ENCODE results near the gene PANK1.
A peak's percentile ranks its signal among the peaks of the same experiment; 100 is the strongest.

Gene PANK1

DNA sequence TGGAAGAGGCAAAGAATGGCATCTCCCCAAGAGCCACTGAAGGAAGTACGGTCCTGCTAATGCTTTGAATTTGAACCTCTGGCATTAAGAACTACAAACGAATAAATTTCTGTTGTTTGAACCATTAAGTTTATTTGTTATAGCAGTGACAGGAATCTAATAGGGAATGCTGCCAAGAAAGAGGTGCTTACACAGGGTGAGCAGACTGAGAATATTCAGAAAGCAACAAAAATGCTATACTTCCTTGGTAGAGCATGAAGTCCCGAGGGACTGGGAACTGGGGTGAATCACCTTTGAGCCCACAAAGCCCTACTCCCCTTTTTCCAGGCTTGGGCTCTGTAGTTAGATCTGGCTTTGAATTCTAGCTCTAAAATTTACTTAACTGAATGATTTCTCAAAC is 45.0 kb downstream of the PANK1 start:
- no peak overlapping the region for H3K4me3 ChIP-seq (replicated peaks; ENCODE audit: low read depth, low read length)
- no peak for DNase-seq (ENCODE audit: extremely low read depth, low read depth)
- TF ChIP-seq, protein P1, sequence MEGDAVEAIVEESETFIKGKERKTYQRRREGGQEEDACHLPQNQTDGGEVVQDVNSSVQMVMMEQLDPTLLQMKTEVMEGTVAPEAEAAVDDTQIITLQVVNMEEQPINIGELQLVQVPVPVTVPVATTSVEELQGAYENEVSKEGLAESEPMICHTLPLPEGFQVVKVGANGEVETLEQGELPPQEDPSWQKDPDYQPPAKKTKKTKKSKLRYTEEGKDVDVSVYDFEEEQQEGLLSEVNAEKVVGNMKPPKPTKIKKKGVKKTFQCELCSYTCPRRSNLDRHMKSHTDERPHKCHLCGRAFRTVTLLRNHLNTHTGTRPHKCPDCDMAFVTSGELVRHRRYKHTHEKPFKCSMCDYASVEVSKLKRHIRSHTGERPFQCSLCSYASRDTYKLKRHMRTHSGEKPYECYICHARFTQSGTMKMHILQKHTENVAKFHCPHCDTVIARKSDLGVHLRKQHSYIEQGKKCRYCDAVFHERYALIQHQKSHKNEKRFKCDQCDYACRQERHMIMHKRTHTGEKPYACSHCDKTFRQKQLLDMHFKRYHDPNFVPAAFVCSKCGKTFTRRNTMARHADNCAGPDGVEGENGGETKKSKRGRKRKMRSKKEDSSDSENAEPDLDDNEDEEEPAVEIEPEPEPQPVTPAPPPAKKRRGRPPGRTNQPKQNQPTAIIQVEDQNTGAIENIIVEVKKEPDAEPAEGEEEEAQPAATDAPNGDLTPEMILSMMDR (IDR thresholded peaks at IDR 0.05; ENCODE audit: low read depth, low read length, missing control alignments) = no peak

DNA sequence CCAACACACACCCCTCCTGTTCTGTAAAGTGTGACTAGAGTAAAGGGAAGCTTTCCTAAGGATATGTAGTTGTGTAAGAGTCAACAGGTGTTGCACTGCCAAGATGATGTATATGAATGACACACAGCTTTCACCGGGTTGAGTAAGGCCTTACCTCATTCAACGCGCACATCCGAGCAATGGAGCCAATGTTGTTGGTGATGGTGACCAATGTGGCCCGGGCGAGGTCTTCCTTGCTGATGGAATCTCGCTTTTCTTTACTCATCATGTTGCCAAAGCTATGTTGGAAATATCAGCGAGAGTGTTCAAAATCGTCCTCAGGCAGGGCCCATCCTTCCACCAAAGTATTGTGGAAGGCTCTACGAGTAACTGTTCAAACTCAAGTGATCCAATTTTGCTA is 52.0 kb downstream of the PANK1 start:
- no peak for DNase-seq (ENCODE audit: extremely low read depth, low read depth)
- TF ChIP-seq, protein P1 (IDR thresholded peaks at IDR 0.05; ENCODE audit: low read depth, low read length, missing control alignments) = no peak
- H3K4me3 ChIP-seq (replicated peaks; ENCODE audit: low read depth, low read length) = no peak overlapping the region

DNA sequence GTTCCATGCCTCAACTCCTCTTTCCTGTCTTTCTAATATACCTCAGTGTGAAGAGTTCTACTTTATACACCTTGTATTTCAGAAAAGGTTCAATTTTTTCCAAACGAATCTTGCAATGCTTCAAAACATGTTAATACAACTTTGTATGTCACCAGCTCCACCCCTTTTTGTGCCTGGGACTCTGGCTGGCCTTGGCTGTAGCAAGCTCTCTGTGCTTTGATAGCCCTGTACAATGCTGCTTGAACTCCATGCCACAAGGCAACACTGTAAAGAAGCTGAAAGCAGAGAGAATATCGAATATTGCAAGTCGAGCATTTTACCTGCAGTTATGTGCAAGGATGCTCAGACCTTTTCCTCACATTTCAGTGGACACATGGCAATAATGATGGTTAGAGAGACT is 52.5 kb downstream of the PANK1 start:
- TF ChIP-seq, protein P1 (IDR thresholded peaks at IDR 0.05; ENCODE audit: low read depth, low read length, missing control alignments) = no peak
- H3K4me3 ChIP-seq (replicated peaks; ENCODE audit: low read depth, low read length) = no peak overlapping the region
- no peak for DNase-seq (ENCODE audit: extremely low read depth, low read depth)

DNA sequence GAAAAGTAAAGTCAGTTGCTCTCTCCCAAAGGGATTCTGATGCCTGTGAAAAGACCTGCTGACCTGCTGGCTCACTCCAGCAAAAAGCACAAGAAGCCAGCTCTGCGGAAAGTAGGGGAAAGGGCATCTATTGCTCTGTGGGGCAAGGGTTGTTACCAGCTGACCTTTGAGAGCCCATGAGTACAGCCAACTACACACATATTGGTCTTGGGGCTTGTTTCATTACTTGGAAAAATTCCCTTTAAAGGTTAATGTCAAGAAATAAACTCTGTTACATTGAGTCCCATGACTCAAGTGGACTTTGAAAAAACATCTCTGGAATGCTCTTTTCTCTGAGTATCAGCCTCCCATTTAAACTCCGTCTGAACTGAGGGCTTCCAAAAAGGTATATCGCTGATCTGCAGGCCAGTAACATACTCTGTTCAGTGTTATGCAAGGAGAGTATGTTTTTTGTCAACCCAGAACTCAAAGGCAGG is 53.2 kb downstream of the PANK1 start:
- DNase-seq (ENCODE audit: extremely low read depth, low read depth) = no peak
- no peak overlapping the region for H3K4me3 ChIP-seq (replicated peaks; ENCODE audit: low read depth, low read length)
- TF ChIP-seq, protein P1 (IDR thresholded peaks at IDR 0.05; ENCODE audit: low read depth, low read length, missing control alignments) = no peak

DNA sequence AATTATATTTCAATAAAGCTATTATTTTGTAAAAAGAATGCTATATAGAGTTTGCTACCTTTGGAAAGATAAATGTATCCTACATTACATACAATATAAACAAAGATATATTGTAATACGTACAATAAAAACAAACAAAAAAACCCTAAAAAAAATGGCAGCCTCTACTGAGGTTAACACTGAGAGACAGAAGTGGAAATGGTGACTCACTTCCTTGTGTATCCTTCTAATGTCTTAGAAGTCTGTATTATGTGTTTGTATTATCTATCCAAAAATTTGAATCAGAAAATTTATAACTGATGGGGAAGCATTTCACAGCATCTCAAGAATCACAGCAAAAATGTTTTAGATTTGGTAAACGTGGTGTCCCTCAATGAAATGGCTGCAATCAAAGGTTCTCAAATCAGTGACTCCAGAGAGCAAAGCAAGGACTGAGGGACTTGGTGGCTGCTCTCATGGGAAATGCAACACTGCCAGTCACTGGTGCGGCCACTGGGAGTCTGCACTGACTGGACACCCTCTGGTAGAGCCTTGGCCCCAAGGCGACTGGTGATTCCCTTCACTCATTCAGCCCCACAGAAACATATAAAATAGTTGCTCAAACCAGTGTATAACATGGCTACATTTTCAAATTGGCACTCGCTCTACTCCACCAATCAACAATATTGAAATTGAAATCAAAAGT is 53.8 kb downstream of the PANK1 start:
- peak; percentile 9 for DNase-seq (ENCODE audit: extremely low read depth, low read depth)
- H3K4me3 ChIP-seq (replicated peaks; ENCODE audit: low read depth, low read length) = no peak overlapping the region
- TF ChIP-seq, protein P1 (IDR thresholded peaks at IDR 0.05; ENCODE audit: low read depth, low read length, missing control alignments) = no peak

DNA sequence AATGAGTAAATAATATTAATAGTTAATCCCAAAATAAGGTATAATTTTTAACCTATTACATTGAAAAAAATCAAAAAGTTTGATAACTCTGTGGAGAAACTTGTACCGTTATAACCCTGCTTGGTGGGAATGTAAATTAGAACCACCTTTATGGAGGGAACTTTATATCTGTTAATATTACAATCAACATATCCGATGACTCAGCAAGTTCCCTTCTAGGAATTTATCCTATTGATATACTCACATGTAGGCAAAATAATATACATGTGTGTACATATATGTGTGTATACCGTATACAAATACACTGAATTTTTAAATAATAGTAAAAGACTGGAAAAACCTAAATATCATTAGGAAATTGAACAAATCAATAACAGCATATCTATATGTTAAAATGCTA is 54.7 kb downstream of the PANK1 start:
- no peak for DNase-seq (ENCODE audit: extremely low read depth, low read depth)
- TF ChIP-seq, protein P1 (IDR thresholded peaks at IDR 0.05; ENCODE audit: low read depth, low read length, missing control alignments) = no peak
- no peak overlapping the region for H3K4me3 ChIP-seq (replicated peaks; ENCODE audit: low read depth, low read length)
